Measurements from ENCODE around the gene UGT2B15.
"Not testable (repeated sequence)": the region's sequence is repeated elsewhere in the genome, so short reads cannot be mapped to it uniquely, and the experiment has no call there.

UGT2B15 gene

DNA sequence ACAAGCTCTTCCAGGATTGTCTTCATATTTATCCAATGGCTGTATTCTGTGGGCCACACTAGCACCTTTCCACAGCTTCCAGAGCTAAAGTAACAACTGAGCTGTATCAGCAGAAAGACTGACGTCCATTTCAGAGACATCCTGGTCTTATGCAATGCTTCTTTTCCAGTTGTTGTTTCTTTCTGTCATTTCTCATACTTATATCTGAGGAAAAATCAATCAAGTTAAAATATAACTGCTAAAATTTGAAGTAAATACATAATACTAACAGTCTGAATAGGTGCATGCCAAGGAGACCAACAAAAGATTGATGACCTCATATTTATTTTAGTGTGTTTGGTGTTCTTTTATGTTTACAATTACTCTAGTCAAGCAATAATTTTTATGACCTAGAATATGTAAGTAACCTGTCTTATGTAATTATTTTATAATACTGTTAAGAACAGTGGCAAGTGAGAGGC is at the start of gene UGT2B15:
TSS of gene UGT2B15 (minus strand) at position 174 of the 461 bp plus-strand sequence. CDS start at position 140, 34 bp downstream.
- DNase-seq (ENCODE audit: low read depth in 3 of 3, low spot score in 1 of 3): not testable (repeated sequence)

DNA sequence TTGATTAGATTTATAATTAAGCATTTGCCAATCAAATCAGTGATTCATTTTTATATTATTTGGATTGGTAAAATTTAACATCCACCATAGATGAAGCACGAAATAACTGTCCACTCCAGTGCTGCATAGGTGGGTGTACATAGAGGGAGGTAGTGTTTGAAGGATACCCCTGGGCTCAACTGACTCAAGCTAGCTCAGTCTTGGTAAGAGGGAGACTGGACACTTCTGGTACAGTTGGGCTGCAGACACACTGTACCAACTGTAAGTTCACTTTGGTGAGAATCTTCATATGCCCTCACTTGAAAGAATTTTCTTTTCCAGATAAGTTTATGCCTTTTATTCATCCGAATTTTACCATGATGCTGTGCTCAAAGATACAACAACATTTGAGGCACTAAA is 48.6 kb upstream of the UGT2B15 start:
- DNase-seq (ENCODE audit: low read depth in 3 of 3, low spot score in 1 of 3): no peak

DNA sequence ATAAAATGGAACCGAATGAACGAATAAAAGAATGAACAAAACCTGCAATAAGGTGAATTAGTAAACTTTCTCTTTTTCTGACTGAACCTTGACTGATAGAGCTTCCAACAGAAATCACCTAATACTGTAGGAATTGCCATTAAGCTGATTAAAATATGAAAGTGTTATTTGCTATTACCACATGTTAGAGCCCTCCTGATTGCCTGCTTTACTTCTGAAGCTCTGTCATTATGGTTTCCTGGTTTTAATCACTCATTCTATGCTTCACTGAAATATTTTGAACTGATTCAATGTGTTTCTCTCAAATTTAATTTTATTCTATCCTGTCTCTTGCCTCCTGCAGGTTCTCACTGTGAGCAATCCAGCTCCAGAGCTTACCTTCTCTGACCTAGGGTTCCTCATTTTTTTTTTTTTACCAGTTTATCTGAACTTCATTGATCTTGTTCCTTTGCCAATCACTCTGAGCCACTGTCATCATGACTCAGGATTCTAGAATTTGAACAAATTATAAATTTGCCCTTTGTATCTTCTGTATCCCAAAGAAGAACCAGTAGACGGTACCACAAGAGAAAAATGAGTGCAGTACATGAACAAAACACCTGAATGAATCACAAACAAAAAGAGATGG is 48.1 kb upstream of the UGT2B15 start:
- DNase-seq (ENCODE audit: low read depth in 3 of 3, low spot score in 1 of 3): no peak

DNA sequence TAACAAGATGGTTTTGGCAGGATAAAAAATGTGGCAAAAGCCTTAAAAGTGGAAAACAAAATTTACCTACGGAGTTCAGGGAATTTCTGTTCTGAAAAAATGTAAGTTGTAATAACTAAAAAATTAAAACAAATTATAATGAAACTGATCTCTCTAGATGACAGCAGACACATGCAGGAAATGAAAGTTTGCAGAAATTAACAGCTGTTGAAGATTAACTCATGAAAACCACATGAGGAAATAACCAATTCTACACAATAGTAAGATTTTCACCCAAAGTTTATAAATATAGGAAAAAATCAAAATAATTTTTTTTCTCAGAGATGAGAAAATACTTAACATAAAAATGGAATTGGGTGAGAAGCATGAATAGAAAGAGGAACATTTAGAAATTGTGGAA is 47.5 kb upstream of the UGT2B15 start:
- no peak for DNase-seq (ENCODE audit: low read depth in 3 of 3, low spot score in 1 of 3)

DNA sequence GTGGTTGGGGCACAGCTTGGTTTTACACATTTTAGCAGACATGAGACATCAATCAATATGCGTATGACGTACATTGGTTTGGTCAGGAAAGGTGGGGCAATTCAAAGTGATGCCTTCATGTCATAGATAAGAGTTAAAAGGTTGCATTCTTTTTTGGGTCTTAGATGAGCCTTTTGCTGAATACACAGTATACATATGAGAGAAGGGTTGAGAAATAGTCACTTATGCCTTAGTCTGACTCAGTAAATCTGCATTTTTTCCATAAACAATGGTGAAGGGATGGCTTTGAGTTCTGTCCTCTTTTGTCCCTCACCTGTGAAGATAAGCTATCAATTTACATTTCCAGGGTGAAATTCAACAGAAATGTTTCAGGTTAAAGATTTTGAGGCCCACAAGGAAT is 43.9 kb upstream of the UGT2B15 start:
- no peak for DNase-seq (ENCODE audit: low read depth in 3 of 3, low spot score in 1 of 3)

DNA sequence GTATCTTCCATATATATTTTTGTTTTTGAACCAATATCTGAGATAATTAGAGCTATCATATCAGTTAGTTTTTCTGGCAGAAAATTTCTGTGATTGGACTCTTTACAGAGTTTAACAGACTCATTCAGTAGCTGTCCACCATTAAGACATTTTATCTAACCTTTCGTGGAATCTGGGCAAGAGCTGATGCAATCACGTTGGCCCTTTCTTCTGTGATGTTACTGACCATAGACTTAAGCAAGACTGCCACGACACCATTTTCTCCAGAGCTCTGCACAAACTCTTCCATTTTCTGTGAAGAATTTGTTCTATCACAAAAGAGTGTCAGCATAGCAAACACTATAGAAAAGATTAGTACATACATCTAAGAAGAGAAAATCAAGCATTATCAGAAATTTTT is 41.8 kb upstream of the UGT2B15 start:
- no peak for DNase-seq (ENCODE audit: low read depth in 3 of 3, low spot score in 1 of 3)

DNA sequence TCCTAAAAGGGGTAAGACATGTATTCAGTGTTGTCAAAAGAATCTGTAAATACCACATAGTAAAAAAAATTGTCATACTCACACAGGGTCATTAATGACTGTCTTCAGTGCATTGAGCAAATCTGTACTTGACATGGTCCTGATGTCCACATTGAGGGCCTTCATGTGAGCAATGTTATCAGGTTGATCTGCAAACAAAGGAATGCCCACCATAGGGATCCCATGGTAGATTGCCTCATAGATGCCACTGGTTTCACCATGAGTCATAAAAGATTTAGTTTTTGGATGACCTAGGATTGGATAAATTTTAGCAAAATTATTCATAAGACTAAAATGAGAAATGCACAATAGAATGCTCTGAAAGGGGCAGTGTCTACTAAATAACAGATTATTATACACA is 38.1 kb upstream of the UGT2B15 start:
- DNase-seq (ENCODE audit: low read depth in 3 of 3, low spot score in 1 of 3): no peak

DNA sequence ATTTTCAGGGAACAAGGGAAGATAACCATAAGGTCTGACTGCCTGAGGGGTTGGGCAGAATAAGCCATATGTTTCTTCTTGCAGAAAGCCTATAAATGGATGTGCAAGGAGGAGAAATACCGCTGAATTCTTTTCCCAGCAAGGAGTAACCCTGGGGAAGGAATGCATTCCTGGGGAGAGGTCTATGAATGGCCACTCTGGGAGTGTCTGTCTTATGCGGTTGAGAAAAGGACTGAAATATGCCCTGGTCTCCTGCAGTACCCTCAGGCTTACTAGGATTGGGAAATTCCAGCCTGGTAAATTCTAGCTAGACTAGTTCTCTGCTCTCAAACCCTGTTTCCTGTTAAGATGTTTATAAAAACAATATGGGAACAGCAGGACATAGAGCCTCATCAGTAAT is 32.7 kb upstream of the UGT2B15 start:
- DNase-seq (ENCODE audit: low read depth in 3 of 3, low spot score in 1 of 3): not testable (repeated sequence)

DNA sequence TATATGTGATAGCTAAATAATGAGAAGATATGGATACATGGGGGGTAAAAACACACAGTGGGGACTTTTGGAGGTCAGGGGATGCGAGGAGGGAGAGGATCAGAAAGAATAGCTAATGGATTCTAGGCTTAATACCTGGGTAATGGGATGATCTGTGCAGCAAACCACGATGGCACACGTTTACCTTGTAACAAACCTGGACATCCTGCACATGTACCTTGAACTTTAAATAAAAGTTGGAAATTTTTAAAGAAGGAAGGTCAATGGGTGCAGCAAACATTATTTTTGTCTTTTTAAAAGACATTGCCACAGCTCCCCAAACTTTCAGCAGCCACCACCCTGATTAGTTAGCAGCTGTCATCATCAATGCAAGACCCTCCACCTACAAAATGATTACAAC is 29.7 kb upstream of the UGT2B15 start:
- no peak for DNase-seq (ENCODE audit: low read depth in 3 of 3, low spot score in 1 of 3)

DNA sequence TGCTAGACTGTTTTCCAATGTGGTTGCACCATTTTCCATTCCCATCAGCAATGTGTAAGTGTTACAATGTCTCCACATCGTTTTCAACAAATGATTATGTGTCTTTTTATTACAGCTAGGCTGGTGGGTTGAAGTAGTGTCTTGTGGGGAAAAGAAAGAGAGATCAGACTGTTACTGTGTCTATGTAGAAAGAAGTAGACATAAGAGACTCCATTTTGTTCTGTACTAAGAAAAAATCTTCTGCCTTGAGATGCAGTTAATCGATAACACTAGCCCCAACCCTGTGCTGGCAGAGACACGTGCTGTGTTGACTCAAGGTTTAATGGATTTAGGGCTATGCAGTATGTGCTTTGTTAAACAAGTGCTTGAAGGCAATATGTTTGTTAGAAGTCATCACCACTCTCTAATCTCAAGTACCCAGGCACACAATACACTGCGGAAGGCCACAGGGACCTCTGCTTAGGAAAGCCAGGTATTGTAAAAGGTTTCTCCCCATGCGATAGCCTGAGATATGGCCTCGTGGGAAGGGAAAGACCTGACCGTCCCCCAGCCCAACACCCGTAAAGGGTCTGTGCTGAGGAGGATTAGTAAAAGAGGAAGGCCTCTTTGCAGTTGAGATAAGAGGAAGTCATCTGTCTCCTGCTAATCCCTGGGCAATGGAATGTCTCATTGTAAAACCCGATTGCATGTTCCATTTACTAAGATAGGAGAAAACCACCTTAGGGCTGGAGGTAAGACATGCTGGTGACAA is 23.0 kb upstream of the UGT2B15 start:
- no peak for DNase-seq (ENCODE audit: low read depth in 3 of 3, low spot score in 1 of 3)

DNA sequence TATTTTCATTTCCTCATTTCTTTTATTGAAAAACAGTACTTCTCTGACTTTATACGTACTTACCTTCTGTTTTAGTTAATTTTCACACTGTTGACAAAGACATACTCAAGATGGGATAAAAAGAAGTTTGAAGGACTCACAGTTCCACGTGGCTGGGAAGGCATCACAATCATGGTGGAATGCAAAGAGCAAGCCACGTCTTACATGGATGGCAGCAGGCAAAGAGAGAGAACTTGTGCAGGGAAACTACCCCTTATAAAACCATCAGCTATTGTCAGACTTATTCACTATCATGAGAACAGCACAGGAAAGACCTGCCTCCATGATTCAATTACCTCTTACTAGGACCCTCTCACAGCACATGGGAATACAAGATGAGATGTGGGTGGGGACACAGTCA is 20.7 kb upstream of the UGT2B15 start:
- no peak for DNase-seq (ENCODE audit: low read depth in 3 of 3, low spot score in 1 of 3)

DNA sequence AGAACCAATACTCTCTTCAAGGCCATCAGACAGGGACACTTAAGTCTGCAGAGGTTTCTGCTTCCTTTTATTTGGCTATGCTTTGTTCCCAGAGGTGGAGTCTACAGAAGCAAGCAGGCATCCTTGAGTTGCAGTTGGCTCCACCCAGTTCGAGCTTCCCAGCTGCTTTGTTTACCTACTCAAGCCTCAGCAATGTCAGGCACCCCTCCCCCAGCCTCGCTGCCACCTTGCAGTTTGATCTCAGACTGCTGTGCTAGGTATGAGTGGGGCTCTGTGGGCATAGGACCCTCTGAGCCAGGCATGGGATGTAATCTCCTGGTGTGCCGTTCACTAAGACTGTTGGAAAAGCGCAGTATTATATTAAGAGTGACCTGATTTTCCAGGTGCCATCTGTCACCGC is 12.6 kb upstream of the UGT2B15 start:
- no peak for DNase-seq (ENCODE audit: low read depth in 3 of 3, low spot score in 1 of 3)

DNA sequence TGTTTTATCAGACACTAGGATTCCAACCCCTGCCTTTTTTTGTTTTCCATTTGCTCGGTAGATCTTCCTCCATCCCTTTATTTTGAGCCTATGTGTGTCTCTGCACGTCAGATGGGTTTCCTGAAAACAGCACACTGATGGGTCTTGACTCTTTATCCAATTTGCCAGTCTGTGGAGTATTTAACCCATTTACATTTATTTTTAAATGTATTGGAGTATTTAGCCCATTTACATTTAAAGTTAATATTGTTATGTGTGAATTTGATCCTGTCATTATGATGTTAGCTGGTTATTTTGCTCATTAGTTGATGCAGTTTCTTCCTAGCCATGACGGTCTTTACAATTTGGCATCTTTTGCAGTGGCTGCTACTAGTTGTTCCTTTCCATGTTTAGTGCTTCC is 10.8 kb upstream of the UGT2B15 start:
- not testable (repeated sequence) for DNase-seq (ENCODE audit: low read depth in 3 of 3, low spot score in 1 of 3)

DNA sequence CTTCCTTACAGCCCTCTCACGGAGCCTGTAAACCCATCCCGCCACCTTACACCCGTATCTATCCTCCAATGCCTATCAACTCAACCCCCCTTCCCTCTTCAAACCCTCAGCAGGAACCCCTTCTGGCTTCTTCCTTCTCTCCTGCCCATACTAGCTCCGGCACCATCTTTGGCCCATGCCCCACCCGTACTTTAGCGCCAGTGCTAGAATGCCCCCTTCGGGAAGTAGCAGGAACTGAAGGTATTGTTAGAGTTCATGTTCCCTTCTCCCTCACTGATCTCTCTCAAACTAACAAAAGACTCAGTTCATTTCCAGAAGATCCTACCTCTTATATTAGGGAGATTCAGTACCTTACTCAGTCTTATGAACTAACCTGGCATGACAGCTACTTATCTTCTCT is 2.7 kb upstream of the UGT2B15 start:
- no peak for DNase-seq (ENCODE audit: low read depth in 3 of 3, low spot score in 1 of 3)

DNA sequence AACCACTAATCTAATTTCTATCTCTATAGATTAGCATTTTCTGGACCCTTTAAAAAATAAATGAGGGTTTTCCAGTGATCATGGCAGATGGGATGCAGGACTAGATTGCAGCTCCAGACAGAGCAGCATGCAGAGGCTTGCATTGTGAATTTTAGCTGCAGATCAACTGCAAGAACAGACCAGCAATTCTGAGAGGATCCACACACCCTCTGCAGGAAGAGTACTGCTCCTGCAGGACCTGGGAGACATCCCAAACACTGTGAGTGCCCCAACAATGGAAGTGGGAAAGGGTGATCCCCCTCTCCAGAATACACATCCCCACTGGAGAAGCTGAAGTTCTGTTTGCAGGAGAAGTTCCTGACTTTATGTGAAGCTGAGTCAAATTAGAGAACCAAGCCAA is 765 bp upstream of the UGT2B15 start:
- DNase-seq (ENCODE audit: low read depth in 3 of 3, low spot score in 1 of 3): not testable (repeated sequence)

DNA sequence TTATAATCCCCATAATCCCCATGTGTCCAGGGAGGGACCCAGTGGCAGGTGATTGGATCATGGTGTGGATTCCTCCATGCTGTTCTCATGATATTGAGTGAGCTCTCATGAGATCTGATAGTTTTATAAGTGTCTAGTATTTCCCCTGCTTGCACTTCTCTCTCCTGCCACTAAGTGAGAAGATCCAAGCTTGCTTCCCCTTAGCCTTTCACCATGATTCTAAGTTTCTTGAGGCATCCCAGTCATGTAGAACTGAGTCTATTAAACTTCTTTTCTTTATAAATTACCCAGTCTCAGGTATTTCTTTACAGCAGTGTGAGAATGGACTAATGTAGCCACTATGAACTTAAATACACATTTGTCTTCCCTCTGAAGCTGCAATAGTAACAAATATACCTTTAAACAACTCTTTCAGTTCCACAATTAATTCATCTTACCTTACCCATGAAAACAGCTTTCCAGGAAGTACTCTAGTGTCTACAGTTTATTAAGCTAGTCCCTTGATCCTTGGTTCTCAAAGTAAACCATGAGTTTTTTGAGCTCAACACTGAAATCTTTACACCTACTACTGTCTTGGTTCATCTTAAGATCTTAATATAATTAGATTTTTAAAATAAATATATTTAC is 1.8 kb downstream of the UGT2B15 start:
- DNase-seq (ENCODE audit: low read depth in 3 of 3, low spot score in 1 of 3): not testable (repeated sequence)

DNA sequence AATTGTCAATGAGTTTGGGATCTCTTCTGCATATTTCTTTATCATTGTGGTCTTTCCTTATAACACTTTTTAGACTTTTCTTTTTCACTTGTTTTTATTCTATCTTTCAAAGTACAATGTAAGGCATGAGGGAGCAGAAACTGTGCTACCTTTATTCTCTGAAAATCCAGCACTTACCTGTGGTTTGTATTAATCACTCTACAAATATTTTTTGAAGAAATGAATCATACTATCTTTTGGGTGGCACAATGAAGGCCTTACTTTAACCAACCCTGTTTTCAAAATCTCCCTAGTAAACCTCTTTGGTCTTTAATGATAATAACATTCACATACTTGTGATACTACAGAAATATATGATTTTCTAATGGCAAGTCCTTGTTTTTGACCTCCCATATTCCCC is 2.9 kb downstream of the UGT2B15 start:
- DNase-seq (ENCODE audit: low read depth in 3 of 3, low spot score in 1 of 3): not testable (repeated sequence)

DNA sequence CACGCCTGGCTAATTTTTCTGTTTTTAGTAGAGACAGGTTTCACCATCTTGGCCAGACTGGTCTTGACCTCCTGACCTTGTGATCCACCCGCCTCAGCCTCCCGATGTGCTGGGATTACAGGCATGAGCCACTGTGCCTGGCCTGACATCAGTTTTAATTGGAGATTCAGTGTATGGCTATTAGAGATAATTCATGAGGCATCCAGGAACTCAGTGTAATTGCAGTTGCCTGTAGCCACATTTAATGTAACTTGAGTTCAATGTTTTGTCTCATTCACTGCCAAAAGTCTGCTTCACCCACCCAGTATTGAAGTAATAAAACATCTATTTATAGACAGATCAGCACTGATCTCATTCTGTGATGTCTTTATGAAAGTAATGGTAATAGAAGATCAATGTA is 5.7 kb downstream of the UGT2B15 start:
- not testable (repeated sequence) for DNase-seq (ENCODE audit: low read depth in 3 of 3, low spot score in 1 of 3)

DNA sequence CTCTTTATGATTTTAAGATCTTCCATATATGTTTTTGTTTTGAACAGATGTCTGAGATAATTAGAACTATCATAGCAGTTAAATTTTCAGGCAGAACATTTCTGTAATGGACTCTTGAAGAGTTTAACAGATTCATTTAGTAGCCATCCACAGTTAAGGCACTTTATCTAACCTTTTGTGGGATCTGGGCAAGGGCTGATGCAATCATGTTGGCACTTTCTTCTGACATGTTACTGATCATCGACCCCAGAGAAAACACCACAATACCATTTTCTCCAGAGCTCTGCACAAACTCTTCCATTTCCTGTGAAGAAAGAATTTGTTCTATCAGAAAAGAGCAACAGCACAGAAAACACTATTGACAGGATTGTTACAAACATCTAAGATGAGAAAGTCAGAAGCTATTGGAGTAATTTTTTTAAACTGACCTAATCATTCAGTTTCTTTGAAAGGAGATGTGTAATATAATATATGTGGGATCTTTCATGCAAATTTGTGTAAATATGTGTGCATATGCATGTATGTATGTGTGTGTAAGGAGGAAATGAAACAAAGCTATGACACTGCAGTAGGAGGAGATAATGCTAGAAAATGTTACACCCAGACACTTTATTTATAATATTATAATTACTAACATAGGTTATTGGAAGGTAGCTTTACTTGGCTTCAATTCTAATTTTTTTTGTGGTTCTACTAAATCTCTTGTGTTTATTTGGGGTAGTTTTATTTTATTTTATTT is 7.4 kb downstream of the UGT2B15 start:
- DNase-seq (ENCODE audit: low read depth in 3 of 3, low spot score in 1 of 3): not testable (repeated sequence)

DNA sequence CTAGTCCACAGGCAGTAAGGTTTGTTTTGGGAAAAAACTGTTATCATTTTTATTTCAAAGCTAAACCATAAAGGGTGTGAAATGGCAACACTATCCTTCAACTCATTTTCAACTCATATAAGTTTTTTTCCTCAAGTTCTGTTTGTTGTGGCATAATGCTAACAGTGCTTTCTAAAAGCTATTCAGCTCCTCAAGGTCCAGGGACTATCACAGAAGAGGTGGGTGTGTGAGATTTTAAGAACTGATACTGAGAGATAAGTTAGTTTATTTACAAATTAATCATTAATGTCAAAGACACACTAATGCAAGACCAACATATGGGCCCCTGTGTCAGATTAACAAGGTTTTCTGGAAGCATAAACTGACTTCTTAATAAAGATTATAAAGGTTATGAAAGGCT is 11.8 kb downstream of the UGT2B15 start:
- DNase-seq (ENCODE audit: low read depth in 3 of 3, low spot score in 1 of 3): no peak

DNA sequence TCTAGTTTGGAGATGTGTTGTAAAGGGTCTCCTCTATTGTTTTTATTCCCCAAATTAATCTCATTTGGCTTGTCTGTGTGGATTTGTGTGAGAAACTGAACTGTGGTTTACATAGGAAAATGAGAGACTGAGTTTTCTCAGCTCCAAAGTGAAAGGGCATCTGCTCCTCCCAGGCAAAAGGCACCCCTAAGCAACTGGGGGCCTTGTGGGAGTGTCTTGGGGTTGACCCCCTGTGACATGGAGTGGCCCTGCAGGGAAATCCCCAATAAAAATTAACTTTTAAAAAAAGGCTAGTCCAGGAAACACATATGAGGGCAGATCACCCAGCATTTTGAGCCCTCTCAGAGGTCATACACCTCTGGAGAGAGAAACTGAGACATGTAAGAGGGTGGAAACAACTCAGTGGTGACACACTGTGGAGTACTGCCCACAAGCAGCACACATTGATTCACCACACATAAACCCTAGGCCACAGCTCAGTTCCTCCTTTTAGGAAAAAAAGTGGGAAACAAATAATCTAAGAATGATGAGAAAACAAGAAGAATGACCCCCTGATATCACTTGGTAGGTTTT is 13.3 kb downstream of the UGT2B15 start:
- not testable (repeated sequence) for DNase-seq (ENCODE audit: low read depth in 3 of 3, low spot score in 1 of 3)

Data from stimulated activated CD4-positive, alpha-beta T cell treated with anti-CD3 and anti-CD28 coated beads, TNF-alpha, amount 100 ng/mL, for 1 hour (primary cell).